GM18858 (cell line): Measurements from ENCODE around the gene APPL2.

ENCODE experiments used
- ATAC-seq: cut with Tn5 transposase; IDR thresholded peaks from one replicate; pipeline ENCODE4 v1.9.1; 2021; ENCODE audit not compliant: unreplicated experiment

The APPL2 gene

DNA sequence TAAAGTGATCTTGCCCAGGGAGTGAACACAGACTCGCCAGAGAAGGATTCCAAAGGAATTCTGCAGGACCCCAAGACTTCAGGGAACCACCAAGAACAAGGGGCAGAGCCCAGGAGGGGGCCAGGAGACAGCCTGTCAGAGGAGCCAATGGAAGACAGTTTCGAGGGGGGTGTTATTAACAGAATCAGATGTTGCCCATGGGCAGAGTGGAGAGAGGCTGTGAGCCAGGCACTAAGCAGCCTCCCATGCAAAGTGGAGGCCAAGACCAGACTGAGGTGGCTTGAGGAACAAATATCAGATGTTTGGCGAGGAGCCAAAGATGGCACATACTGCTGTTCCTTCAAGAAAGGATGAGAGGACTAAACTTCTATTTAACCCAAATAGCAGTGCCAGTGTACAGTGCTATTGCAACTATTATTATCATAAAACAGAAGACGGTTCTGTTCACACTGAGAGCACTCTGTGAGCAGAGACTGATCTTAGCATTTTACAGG, 12.6 kb downstream of the APPL2 start:
- no peak for ATAC-seq

DNA sequence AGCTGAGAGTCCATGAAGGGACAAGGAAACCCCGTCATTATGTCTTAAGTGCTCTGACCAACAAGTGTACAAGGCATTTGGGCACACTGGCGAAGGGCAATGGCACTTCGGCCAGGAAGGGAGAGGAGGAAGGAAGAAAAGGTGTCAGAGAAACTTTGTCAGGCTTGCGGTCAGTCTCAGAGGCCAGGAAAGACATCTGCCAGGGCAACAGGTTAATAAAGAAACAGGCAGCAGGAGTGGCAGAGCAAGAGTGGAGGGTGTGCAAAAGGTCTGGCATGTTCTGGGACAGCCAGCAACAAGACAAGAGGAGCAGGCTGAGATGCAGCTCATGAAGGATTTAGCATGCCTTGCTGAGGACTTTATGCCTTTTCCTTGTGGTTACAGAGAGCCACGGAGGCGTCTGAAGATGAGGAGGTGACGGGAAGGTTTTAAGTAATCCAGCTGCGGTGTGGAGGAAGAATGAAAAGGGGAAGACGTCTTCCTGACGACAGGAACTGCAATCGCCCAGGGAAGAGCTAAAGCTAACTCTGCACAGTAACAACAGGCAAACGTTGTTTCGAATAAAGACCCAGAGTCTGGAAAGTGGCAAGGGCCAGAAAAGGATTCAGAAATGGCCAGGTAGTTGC, 13.1 kb downstream of the APPL2 start:
- ATAC-seq, result no peak

DNA sequence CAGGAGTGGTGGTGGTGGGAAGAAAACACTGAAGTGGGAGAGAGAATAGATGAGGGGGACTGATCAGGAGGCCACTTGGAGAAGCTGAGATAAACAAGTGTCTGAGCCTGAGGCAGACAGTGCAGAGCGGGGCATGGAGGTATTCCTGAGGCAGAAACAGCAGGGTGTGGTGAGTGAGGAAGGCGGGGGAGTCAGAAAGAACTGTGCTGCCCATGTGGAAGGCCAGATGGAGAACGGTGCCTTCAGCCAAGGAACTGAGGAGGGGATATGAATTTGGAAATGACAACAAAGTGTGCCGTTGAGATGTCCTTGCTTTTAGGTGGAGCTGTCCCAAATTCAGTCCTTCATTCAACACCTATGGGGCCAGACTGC, 13.7 kb downstream of the APPL2 start:
- no peak for ATAC-seq

DNA sequence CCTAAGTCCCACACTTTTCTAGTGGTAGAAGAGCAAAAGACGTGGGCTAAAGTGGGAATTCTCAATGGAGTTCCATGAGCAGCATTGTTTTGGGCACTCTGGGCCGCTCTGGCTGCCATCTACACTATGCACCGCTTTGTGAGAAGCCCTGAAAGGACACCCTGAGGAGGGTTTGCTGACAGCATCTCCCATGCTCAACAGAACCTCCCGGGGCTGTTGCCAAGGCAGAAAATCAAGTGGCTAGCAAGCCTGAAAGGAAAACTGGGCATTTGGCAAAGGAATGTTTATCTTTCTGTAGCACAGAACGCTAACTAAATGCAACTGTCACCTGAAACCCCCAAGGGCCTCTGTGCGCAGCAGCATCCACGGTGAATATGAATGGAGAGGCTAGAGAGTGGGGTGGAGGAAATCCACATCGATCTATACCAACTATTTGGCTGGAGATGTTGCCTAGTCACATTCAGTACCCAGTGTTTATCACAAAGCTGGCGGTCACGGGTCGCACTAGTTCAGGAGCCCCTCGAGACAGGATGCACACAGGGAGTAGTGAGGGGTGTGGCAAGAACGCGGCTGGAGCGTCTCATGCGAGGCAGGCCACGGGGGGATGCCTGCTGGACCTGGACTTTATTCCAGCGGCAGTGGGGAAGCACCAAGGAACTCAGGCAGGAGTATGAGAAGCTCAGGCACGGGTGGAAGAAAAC, 14.2 kb downstream of the APPL2 start:
- ATAC-seq, result no peak

DNA sequence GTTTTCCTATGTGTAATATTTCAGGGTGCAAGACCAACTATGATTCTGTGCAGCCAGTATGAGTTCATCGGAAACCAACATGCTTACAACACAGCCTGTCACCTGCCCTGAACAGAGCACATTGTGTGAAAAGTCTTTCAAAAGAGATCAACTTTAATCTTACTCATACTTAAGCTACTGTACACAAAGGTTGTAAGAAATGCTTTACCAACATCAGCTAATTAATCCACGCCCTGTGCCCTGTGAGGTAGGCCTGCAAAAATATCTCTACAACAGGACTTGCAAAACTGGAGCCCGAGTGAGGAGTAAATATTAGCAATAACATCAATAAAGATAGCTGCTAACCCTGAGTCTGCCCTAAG, 15.1 kb downstream of the APPL2 start:
- no peak for ATAC-seq

DNA sequence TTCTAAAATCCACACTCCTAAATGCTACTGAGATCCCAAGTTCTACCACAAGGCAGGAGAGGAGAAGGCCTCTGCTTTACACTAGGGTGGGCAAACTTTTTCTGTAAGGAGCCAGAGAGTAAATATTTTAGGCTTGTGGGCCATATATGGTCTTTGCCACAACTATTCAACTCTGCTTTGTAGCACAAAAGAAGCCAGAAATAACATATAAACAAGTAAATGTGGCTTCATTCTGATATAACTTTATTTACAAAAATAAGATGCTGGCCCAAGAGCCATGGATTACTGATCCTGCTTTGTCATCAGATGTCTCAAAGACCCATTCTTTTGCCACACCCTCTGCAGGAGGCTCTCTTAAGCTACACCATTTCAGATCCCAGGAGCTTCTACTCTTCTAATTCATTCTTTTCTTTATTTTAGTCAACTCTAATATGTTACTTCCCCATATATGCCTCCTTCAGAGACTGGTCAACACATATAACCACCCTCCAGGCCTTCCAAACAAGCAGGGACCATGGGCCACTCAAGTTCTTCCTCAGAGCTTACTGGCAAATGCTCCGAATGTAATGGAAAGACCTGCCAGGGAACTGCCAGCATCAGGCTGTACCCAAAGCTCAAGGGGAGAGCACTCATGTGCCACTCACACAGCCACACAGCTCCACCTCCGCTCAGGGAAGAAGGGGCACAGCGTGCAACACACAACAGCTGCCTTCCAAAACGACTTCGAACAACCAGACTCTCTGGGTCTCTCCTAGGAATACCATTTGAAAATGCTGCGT, 15.6 kb downstream of the APPL2 start:
- no peak for ATAC-seq

DNA sequence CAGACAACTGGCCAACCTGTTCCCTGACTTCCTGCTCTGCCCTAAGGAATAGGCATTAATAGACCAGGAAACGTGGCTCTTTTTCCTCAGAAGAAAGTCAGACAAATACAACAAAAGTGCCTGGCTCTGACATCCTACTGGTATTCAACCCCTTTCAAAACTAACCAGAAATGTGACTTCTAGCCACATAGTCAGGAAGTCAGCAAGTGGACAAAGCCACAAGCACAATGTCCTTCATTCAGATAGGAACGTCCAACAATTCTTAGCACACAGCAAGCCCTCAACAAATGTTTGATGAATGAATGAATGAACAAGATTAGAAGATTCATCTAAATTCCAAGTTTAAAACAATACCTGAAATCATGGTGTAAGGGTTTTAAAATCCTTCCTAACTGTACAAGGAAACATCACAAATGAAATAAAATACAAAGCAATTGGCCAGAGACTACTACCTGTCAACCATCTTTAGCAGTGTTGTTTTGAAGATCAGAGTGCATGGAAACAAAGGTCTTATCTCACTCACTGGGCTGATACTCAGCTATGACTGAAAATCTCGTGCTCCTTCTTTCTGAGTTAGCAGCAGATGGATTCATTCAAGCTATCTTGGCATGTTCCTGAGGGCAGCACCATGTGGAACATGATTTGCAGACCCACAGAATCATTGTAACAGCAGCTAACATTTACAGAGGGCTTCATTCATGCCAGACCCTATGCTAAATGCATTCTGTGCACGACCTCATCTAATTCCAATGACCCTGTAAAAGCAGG, 16.5 kb downstream of the APPL2 start:
- ATAC-seq, result no peak

DNA sequence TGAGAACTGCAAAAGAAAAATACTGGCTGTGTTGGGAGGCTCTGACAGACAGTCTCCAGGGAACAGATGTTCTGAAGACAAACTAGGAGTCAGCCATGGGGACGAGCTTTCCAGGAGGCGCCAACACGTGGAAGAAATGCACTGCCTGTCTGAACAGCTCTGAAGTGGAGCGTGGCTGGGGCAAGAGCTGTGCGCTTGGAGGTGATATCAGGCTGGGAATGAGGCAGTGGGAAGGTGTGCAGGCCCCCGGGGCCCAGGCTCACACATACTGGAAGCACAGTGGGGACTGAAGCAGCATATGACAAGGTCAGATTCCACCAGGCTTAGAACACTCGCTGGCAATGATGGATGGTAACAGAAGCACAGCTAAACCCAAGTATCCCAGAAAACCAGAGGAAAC, 17.5 kb downstream of the APPL2 start:
- no peak for ATAC-seq

DNA sequence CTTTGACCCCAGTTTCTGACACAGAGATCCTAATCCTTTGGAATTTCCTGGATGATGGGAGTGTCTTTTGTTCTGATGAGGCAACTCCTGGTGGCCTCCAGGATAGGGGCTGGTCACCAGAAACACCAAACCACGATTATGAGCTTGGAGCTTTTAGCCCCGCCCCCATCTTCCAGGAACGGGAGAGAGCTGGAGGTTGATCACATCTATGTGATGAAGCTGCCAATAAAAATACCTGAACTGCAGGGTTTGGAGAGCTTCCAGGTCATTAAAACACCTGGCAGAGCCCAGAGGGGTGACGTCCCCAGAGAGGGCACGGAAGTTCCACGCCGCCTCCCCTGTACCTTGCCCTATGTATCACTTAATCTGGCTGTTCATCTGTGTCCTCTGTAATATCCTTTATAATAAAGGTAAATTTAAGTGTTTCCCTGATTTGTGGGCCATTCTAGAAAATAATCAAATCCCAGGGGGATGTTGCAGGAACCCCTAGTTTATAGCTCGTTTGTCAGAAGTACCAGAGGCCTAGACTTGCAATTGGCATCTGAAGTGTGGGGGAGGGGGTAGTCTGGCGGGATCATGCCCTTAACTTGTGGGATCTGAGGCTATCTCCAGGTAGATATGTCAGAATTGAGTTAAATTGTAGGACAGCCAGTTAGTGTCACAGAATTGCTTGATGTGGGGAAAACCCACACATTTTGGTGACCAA, 21.2 kb downstream of the APPL2 start:
- no peak for ATAC-seq

DNA sequence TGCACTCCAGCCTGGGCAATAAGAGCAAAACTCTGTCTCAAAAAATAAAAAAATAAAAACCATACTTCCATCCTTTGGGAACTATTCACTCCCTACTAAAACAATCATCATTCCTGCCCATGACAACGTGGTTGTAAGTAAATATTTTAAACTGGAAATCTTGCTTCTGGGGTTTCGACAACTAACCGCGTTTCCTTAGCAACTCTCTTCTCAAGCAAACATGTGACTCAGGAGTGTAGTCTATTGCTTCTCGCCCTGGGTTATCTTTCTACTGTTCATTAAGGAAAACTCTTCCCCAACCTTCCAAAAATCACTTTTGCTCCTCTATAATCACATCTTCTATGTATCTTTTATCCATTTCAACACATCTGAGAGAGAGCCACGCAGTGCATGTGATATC, 21.8 kb downstream of the APPL2 start:
- ATAC-seq, result no peak

DNA sequence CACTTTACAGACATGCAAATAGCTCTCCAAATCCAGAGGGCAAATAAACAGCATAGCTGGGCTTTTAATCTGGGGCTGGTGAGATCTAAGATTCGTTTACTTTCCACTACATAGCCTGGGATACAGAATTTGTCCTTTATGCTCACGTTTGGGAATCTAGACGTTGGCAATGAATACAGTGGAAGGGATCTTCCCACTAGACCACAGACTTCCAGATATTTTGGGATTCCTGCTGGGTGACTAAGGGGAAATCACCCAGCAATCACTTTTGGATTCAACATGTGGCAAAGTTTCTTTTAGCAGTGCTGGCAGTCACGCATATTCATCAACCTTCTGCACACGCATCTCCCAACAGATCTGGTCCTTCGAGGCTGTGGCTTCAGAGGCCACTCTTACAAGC, 23.5 kb downstream of the APPL2 start:
- ATAC-seq, result no peak

DNA sequence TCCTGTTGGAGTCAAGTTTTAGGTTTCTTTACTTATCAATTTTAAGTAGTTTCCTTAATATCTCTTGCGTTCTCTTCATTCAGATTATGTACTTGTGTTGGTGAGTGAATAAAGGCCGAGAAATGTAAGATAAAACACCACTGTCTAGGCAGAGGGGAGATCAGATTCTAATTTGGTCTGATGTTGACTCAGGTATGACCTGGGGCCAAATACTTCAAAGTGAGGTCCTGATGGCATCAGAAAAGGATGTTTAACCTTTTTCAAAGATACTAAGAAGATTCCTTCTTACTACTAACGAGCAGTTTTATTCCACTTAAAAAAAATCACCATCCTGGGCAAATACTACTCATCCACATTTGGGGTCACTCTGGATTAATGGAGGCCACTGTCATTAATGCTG, 26.9 kb downstream of the APPL2 start:
- ATAC-seq, result no peak

DNA sequence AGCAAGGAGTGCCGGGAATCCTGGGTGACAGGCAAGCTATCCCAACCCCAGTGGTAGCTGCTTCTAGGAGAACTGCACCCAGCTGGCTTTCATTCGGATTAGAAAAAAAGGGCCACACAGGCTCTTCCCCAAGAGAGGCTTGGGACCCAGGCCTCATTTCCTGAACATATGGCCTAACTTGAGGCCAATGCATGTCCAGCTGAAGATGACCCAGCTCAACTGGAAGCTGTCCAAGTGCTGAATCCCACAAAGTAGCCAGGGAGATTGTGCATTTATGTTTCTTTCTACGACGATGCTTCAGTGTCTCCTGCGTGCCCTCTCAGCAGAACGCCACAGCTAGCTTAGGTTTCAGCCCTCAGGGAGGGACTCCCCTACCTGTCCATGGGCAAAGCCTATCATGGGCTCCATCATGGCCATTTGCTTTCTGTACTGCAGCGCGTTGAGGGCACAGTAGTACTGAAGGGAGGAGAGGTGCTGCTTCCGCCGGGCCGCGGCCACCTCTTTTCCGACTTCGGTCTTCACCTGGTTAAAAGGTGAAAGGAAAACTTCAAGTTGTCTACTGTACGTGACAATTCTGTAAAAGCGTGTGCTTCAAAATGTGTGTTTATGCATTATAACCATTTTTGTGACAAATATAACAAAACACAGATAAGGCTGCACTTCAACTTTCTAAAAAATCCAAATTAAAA, 29.1 kb downstream of the APPL2 start:
- ATAC-seq, result no peak

DNA sequence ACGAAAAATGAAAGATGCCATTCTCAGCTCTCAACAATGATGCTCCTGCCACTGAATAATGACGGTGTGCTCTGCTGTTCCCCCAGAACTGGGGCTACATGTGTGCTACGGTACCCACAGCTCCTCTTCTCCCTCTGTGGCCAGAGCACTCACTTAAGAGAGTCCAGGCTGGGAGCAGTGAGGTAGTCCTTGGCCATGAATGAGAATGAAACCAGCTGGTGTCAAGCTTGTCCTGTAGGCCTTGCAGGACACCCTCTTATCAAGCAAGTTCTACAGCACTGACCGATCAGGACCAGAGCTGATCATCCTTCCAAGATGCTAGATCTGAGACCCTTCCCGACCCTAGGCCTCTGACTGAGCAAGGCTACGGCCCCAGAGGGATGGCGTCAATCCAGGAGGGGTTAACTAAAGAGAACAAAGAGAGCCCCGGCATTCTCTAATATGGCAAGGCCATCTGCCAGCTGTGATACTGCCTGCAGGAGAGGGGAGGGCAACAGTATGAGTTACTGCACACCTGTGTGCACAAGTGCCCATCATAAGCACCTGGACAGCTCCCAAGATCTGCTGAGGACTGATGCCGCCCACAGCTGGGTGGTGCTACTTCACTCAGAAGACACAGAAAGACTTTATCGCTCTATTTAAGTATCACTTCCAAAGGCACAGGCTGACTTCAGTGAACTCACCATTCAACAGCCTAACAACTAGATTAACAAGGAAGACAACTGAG, 30.5 kb downstream of the APPL2 start:
- no peak for ATAC-seq

DNA sequence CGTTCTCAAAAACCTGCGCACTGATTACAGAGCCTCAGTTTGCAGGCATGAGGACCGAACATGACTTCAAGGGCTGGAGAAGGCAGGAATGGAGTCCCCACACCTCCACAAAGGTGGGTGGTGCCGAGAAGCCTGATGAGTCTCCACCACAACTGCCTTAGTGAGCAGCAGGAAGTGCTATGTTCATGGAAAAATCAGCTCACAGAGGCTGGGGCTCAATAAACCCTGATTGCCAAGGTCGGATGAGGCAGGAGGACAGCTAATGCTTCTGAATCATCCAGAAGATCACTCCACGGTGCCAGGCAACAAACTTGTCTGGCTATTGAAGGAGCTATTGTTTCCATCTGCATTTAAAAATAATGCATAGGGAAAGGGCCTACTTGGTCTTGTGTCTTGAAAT, 31.1 kb downstream of the APPL2 start:
- no peak for ATAC-seq

DNA sequence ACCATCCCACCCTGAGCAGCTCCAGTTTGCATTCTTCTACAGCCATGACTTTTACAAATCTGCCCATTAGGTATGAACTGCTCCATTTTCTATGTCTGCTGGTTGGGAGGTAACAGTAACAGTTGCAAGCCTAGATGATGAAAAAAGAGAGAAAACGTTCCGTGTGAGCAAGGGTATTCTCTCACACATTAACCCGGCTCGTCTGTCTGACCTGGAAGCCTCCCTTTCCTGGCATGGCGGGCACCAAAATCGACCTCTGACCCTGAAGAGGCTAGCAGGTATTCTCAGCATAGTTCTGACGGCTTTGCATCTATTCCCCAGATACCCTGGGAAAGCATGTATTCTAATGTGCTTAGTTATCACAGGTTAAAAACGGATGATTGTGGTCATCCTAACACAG, 31.8 kb downstream of the APPL2 start:
- ATAC-seq, result no peak

DNA sequence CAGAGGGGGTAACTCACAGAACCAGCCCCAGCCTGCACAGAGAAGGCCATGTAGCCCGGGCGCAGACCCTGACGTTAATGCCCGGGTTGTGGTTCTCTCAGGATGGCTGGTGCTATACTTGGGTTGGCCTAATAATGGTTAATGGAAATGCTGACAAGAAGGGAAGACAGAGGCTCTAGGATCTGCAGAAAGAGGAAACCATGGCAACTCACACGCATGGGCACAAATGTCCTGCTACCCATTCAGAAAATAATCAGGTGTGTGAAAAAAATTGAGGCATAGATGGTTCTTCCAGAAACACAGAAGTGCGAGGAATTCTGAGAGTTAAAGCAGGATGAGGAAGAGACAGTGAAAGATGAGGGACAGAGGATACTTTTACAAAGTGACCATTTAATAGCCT, 33.8 kb downstream of the APPL2 start:
- no peak for ATAC-seq

DNA sequence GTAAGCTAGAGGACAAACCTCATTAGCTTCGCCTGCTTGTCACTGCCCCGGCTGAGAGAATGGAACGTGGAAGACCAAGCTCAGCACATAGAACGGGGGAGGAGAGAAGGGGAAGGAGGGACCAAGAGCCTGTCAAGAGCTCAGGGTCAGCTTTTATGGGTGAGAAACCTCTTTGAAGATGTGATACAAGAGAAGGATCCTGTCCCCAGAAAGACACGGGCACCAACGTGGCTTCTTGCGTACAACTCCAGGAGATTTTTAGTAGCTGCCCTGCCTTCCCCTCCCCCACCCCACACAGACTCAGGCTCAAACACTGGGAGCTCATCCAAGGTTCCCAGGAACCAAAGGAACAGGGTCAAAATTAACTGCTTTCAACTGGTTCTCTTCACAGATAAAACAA, 34.7 kb downstream of the APPL2 start:
- ATAC-seq, result no peak

DNA sequence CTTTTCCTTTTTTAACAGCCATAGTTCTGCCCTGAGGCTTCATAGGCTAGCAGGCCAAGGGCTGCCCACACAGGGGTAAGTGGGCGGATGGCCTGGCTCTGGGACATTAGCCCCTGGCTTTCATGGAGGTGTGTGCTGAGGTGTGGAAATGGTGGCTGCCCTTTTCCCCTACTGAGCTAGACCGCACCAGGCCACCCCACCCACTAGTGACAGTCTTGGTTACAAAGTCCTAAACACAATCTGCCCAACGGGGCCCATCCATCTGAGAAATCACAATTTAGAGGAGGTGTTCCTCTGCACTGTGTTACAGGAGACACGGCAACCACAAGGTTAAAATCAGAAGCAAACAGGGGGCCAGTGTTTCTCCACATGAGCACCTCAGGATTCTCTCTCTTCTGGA, 35.6 kb downstream of the APPL2 start:
- no peak for ATAC-seq

DNA sequence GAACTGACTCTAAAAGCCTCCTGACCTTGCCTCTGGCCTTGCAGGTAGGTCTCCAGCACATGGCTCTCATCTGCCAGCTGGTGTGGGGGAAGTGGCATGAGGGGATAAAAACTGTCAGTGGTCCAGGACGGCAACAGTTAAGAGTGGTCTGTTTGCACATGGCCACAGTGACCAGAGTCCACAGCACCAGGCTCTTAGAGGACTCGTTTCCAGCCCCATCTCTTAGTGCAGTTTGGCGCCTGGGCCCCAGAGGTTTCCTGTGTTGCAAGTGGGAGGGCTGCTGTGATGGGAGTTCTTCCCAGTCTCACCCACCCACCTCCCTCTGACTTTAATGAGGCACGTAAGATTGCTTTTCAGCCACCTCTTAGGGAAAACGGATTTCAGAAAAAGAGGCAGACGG, 37.0 kb downstream of the APPL2 start:
- ATAC-seq, result no peak
